Activated CD4-positive, alpha-beta memory T cell treated with anti-CD3 and anti-CD28 coated beads for 36 hours (primary cell): Measurements from ENCODE around the gene KDM4C. TPM values are rescaled to one million over a fixed set of nuclear protein-coding genes. Genes with fewer than 3 reads are reported as not detected.

Experiments used
- CTCF ChIA-PET: fragments of 350-600 bp; sonication (Branson Sonifier 250); formaldehyde crosslinking; loops from one replicate; lab custom pipeline; 2021; ENCODE audit warnings: antibody characterized with exemption, inconsistent platforms; lab: Charles Lee
- POLR2A ChIA-PET: fragments of 350-600 bp; sonication (Branson Sonifier 250); formaldehyde crosslinking; loops from one replicate; lab custom pipeline; 2021; ENCODE audit warnings: antibody characterized with exemption; lab: Charles Lee
- DNase-seq: peaks from one replicate; pipeline ENCODE4 v3.0.0-alpha.2; 2020
- H3K27ac Mint-ChIP-seq: one replicate; pipeline ENCODE4 v1.8.0; 2021; ENCODE audit warnings: mixed read lengths
- H3K27me3 Mint-ChIP-seq: one replicate; pipeline ENCODE4 v1.8.0; 2021; ENCODE audit warnings: mixed read lengths
- H3K36me3 Mint-ChIP-seq: one replicate; pipeline ENCODE4 v1.8.0; 2021; ENCODE audit warnings: mixed read lengths
- H3K4me1 Mint-ChIP-seq: one replicate; pipeline ENCODE4 v1.8.0; 2021; ENCODE audit warnings: low read depth, mixed read lengths
- H3K4me3 Mint-ChIP-seq: one replicate; pipeline ENCODE4 v1.8.0; 2021; ENCODE audit warnings: mild to moderate bottlenecking, mixed read lengths
- H3K9me3 Mint-ChIP-seq: one replicate; pipeline ENCODE4 v1.8.0; 2021; ENCODE audit warnings: mixed read lengths
- intact Hi-C: fragments of 100-400 bp; cut with micrococcal nuclease; formaldehyde crosslinking; loops from one replicate; pipeline ENCODE4 v1.15.1; 2023
- total RNA-seq, 2 experiments: library from RNA; stranded (reverse); gene quantifications; one replicate each; pipeline ENCODE4 v1.2.3, GENCODE V29; 2021

The KDM4C gene
- total RNA-seq, 2 experiments from 2014 or later = 26.2 to 28.8 TPM

- Mint-ChIP-seq H3K36me3 (peaks cover 6% of the 10 kb centered on the region), H3K9me3 (peaks cover 5% of the 10 kb centered on the region), H3K27ac (no peak overlapping the region), H3K4me1 (peaks cover 30% of the 10 kb centered on the region), H3K27me3 (no peaks in the 10 kb centered on the region), H3K4me3 (no peak overlapping the region)
- DNase-seq = no peak
- intact Hi-C loops = no loop called here
- POLR2A ChIA-PET = no interaction called here
- CTCF ChIA-PET = no interaction called here
Measured at GRCh38 chr9:6877671-6878161, 119.9 kb downstream of the KDM4C start.

GRCh38 chr9:6880626-6881025 is 122.9 kb downstream of the KDM4C start:
- peaks cover 4% of the 10 kb centered on the region for H3K36me3 Mint-ChIP-seq

DNA sequence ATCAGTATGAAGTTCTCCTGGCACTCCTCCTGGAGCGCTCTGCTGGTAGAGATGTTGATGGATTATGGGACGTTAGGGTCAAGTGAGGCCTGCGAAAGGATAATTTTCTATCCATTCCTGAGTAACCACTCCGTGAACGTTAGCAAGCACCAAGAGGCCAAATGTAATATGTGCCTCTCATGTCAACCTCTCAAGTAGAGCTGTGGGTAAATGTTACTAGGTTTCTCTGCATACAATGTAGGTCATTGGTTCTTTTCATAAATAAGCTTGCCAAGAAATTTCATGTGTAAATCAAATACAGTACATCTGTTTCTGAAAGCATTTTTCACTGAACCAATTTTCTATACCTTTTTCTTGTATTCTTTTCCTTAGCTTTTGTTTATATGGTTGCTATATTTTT is 126.3 kb downstream of the KDM4C start:
- Mint-ChIP-seq H3K4me3 (no peak overlapping the region), H3K27me3 (no peaks in the 10 kb centered on the region), H3K4me1 (no peaks in the 10 kb centered on the region), H3K9me3 (no peaks in the 10 kb centered on the region), H3K27ac (no peak overlapping the region), H3K36me3 (peaks cover 17% of the 10 kb centered on the region)
- ChIA-PET POLR2A (no interaction called here), CTCF (interaction anchor here (1.0 kb wide), 1 partner anchor 55 kb away, joined by 3 read pairs; no protein-coding TSS in a partner anchor)
- DNase-seq = no peak
- intact Hi-C loops = no loop called here

More at GRCh38 chr9:6880626-6881025, 122.9 kb downstream of the KDM4C start:
- Mint-ChIP-seq H3K4me3 (no peak overlapping the region), H3K9me3 (peaks cover 5% of the 10 kb centered on the region), H3K27me3 (no peaks in the 10 kb centered on the region), H3K4me1 (peaks cover 11% of the 10 kb centered on the region), H3K27ac (no peak overlapping the region)
- ChIA-PET POLR2A (no interaction called here), CTCF (no interaction called here)
- intact Hi-C loops = no loop called here
- no peak for DNase-seq

GRCh38 chr9:6884990-6885389 is 127.2 kb downstream of the KDM4C start:
- H3K36me3 Mint-ChIP-seq = peaks cover 25% of the 10 kb centered on the region
- H3K27me3 Mint-ChIP-seq = no peaks in the 10 kb centered on the region
- no peaks in the 10 kb centered on the region for H3K9me3 Mint-ChIP-seq
- no peak overlapping the region for H3K4me3 Mint-ChIP-seq
- ChIA-PET POLR2A (no interaction called here), CTCF (interaction anchor here (1.0 kb wide), 1 partner anchor 56 kb away, joined by 3 read pairs; no protein-coding TSS in a partner anchor)
- intact Hi-C loops = no loop called here
- no peak for DNase-seq
- no peak overlapping the region for H3K27ac Mint-ChIP-seq
- peaks cover 4% of the 10 kb centered on the region for H3K4me1 Mint-ChIP-seq

DNA sequence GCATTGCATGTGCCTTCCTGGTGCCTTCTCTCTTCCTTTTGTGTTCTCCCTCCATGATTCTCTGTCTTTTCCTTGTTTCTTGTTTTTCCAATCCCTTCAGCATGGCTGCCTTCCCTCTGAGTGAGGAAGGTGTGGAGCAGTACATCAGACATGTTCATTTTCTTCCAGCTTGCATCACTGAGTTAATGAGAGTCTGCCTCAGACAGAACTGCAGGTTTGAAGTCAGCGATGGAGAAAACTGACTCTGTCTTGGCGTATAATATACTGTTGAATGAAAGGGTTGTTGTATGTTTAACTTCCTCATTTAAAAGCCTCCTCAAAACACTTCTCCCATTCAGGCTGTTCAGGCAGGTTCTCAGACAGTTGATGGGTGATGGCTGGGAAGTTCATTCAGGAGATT is 129.3 kb downstream of the KDM4C start:
- peaks cover 30% of the 10 kb centered on the region for H3K36me3 Mint-ChIP-seq
- CTCF ChIA-PET = no interaction called here
- POLR2A ChIA-PET = no interaction called here
- peaks cover 15% of the 10 kb centered on the region for H3K4me1 Mint-ChIP-seq
- no peak overlapping the region for H3K4me3 Mint-ChIP-seq
- H3K27me3 Mint-ChIP-seq = no peaks in the 10 kb centered on the region
- H3K27ac Mint-ChIP-seq = no peak overlapping the region
- no peak for DNase-seq
- H3K9me3 Mint-ChIP-seq = no peaks in the 10 kb centered on the region
- intact Hi-C loops = no loop called here

DNA sequence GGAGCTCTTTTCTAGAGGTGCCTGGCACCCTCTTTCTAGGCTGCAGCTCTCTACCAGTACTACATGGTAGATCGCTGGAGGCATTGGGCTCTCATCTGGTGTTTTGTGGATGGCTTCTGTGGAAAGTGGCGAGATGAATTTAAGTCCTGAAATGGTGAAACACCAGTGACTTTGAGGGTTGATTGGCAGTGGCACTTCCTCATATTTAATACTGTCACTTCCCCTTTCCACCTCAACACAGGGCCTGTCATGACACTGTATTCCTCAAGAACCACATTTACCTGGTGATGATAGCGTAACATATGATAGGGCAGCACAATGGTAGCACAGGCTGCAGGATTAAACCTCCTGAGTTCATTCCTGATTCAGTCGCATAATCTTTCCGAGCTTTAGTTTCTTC is 132.1 kb downstream of the KDM4C start:
- ChIA-PET CTCF (no interaction called here), POLR2A (no interaction called here)
- peaks cover 31% of the 10 kb centered on the region for H3K4me1 Mint-ChIP-seq
- no peaks in the 10 kb centered on the region for H3K9me3 Mint-ChIP-seq
- no peak for DNase-seq
- H3K36me3 Mint-ChIP-seq = peaks cover 39% of the 10 kb centered on the region
- no peaks in the 10 kb centered on the region for H3K27me3 Mint-ChIP-seq
- H3K27ac Mint-ChIP-seq = no peak overlapping the region
- intact Hi-C loops = no loop called here
- no peak overlapping the region for H3K4me3 Mint-ChIP-seq

GRCh38 chr9:6893350-6894131 is 135.8 kb downstream of the KDM4C start:
- H3K36me3 Mint-ChIP-seq = peaks cover 28% of the 10 kb centered on the region
- no peaks in the 10 kb centered on the region for H3K27me3 Mint-ChIP-seq
- H3K9me3 Mint-ChIP-seq = no peaks in the 10 kb centered on the region
- DNase-seq = no peak
- CTCF ChIA-PET = no interaction called here
- H3K27ac Mint-ChIP-seq = no peak overlapping the region
- H3K4me1 Mint-ChIP-seq = peaks cover 48% of the 10 kb centered on the region
- no peak overlapping the region for H3K4me3 Mint-ChIP-seq
- POLR2A ChIA-PET = no interaction called here
- intact Hi-C loops = loop anchor here (1.0 kb wide), 1 partner anchor 134 kb away; no protein-coding TSS in a partner anchor

DNA sequence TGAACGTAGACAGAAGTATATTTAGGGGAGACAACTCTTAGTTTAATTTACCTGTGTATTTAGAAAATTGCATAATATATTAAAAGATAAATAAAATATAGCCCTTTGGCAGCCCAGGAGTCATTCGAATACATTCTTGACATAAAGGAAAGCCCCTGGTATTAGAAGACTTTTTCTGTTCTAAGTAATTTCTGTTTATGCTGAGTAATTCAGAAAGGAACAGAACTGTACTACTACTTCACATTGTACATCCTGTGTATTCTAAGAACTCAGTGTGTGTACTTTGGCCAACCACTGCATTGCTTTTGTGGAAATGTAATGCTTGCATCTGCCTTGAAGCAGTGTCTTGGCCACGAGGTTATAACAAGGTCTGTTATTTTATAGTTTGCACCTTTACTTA is 136.4 kb downstream of the KDM4C start:
- H3K9me3 Mint-ChIP-seq = no peaks in the 10 kb centered on the region
- ChIA-PET POLR2A (no interaction called here), CTCF (no interaction called here)
- H3K36me3 Mint-ChIP-seq = peaks cover 27% of the 10 kb centered on the region
- H3K4me3 Mint-ChIP-seq = no peak overlapping the region
- intact Hi-C loops = loop anchor here (1.0 kb wide), 1 partner anchor 135 kb away; no protein-coding TSS in a partner anchor
- peaks cover 48% of the 10 kb centered on the region for H3K4me1 Mint-ChIP-seq
- H3K27me3 Mint-ChIP-seq = no peaks in the 10 kb centered on the region
- no peak overlapping the region for H3K27ac Mint-ChIP-seq
- DNase-seq = peak; percentile 25

GRCh38 chr9:6895754-6896153 is 138.0 kb downstream of the KDM4C start:
- ChIA-PET POLR2A (no interaction called here), CTCF (no interaction called here)
- no peak overlapping the region for H3K27ac Mint-ChIP-seq
- H3K4me1 Mint-ChIP-seq = peaks cover 38% of the 10 kb centered on the region
- no peak for DNase-seq
- no peaks in the 10 kb centered on the region for H3K27me3 Mint-ChIP-seq
- H3K36me3 Mint-ChIP-seq = peaks cover 15% of the 10 kb centered on the region
- no peaks in the 10 kb centered on the region for H3K9me3 Mint-ChIP-seq
- intact Hi-C loops = loop anchor here (5.0 kb wide), 1 partner anchor 213 kb away; no protein-coding TSS in a partner anchor
- no peak overlapping the region for H3K4me3 Mint-ChIP-seq

- intact Hi-C loops = loop anchor here (5.0 kb wide), 1 partner anchor 214 kb away; no protein-coding TSS in a partner anchor
- ChIA-PET CTCF (no interaction called here), POLR2A (no interaction called here)
- no peak for DNase-seq
- H3K4me3 Mint-ChIP-seq = no peak overlapping the region
- peaks cover 11% of the 10 kb centered on the region for H3K36me3 Mint-ChIP-seq
- H3K4me1 Mint-ChIP-seq = peaks cover 36% of the 10 kb centered on the region
- H3K27ac Mint-ChIP-seq = no peak overlapping the region
- H3K9me3 Mint-ChIP-seq = no peaks in the 10 kb centered on the region
- H3K27me3 Mint-ChIP-seq = no peaks in the 10 kb centered on the region
Measured at GRCh38 chr9:6896562-6896961, 138.8 kb downstream of the KDM4C start.

DNA sequence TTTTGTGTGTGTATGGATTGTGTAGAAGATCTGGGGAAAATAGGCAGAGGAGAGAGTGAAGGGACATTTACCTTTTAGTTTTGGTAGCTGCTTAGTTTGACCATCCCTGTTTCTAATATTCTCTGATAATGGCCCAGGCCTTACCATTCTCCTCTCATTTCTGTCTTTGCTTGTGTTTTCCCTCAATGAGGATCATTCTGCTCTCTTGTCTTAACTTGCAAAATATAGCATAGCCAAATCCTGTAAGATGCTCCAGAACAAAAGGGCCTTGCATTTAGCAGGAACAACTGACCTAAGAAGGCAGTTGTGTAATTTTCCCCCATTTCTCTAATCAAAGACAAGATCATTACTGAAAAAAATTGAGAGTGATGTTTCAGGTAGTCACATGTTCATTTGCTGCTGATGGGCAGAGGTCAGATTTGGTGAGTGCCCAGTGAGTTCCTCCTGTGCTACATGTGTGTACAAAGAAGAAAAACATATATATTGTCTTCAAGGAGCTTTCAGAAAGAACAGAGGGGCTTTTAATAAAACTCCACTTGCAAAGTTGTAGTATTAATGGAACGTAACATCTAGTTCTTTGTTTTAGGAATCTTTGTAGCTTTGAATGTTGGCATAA is 139.5 kb downstream of the KDM4C start:
- Mint-ChIP-seq H3K36me3 (peaks cover 13% of the 10 kb centered on the region), H3K9me3 (no peaks in the 10 kb centered on the region), H3K4me1 (peaks cover 40% of the 10 kb centered on the region), H3K27ac (no peak overlapping the region), H3K27me3 (no peaks in the 10 kb centered on the region), H3K4me3 (no peak overlapping the region)
- no peak for DNase-seq
- intact Hi-C loops = loop anchor here (5.0 kb wide), 1 partner anchor 215 kb away; no protein-coding TSS in a partner anchor
- ChIA-PET POLR2A (no interaction called here), CTCF (interaction anchor here (1.0 kb wide), 1 partner anchor 12 kb away, joined by 3 read pairs; no protein-coding TSS in a partner anchor)

DNA sequence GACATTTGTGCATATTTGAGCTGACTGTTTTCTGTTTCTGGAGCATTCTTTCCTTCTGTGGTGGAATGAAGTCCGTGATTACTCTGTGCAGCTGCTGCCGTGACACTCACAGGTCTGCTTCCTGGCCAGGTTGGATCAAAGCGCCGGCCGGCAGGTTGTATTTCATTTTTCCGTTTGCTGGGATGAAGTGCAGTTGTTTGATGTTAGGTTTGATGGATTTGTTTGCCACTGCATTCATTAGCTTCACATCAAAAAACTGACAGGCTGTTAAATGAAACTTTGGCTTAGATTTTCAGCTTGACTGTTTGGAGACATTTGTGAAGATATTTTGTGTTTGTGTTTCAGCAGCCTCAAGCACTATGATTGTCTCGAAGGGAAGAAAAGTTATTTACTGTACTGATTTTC is 140.1 kb downstream of the KDM4C start:
- Mint-ChIP-seq H3K4me3 (no peak overlapping the region), H3K9me3 (no peaks in the 10 kb centered on the region), H3K4me1 (peaks cover 44% of the 10 kb centered on the region), H3K27me3 (no peaks in the 10 kb centered on the region), H3K27ac (no peak overlapping the region), H3K36me3 (peaks cover 13% of the 10 kb centered on the region)
- no peak for DNase-seq
- CTCF ChIA-PET = interaction anchor here (1.0 kb wide), 1 partner anchor 12 kb away, joined by 3 read pairs; no protein-coding TSS in a partner anchor
- intact Hi-C loops = loop anchor here (5.0 kb wide), 1 partner anchor 216 kb away; no protein-coding TSS in a partner anchor
- POLR2A ChIA-PET = no interaction called here
